Measurements from ENCODE around the gene TUBB4A. TPM values are rescaled to one million over a fixed set of nuclear protein-coding genes. Genes with fewer than 3 reads are reported as not detected.
A peak's percentile ranks its signal among the peaks of the same experiment; 100 is the strongest.

The TUBB4A gene
- total RNA-seq, 1 donor from 2014 or later = 1.7 TPM

DNA sequence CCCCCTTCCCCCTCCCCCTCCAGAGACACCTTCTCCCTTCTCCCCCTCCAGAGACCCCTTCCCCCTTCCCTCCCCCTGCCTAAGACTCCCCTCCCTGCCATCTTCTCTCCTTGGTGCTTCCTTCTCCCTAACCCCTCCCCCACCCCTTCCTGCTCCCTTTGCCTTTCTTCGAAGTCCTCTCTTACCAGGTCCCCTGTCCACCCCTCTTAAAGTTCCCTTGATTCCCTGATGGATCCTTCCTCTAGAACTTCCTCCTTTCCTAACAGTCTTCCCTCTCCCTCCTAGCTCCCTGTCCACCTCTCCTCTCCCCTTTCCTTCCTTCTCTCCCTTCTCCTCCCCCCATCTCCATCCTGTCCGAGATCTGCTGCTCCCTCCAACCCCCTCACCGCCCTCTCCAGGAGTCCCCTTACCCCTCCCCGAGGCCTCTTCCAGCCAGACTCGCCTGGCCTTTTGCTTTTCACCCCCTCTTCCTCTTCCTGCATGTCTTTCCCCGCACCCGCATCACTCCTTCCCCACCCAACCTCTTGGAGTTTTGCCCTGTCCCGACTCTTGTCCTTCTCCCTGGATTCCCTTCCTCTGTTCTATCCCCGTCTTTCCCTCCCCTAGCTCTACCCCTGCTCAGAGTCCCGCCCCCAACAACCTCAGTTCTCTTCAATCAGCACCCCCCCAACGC is 31.8 kb upstream of the TUBB4A start:
- no peak overlapping the region for H3K27ac Mint-ChIP-seq (ENCODE audit: unreplicated experiment)
- H2AFZ ChIP-seq (ENCODE audit: low read depth, low read length) = no peak overlapping the region
- H3K36me3 Mint-ChIP-seq (ENCODE audit: low read depth, unreplicated experiment) = no peaks in the 10 kb centered on the region
- peaks cover 16% of the 10 kb centered on the region for H3K9me3 Mint-ChIP-seq (ENCODE audit: unreplicated experiment)
- H3K4me1 ChIP-seq (ENCODE audit: insufficient read depth, low read length) = peaks cover 11% of the 10 kb centered on the region
- H3K4me3 ChIP-seq (ENCODE audit: insufficient read depth, low read depth, low read length) = no peak overlapping the region
- H3K27me3 ChIP-seq (ENCODE audit: insufficient read depth, low read length) = peaks cover 9% of the 10 kb centered on the region
- no peaks in the 10 kb centered on the region for H3K36me3 ChIP-seq (ENCODE audit: insufficient read depth, low read length)
- H3K27me3 Mint-ChIP-seq (ENCODE audit: low read depth, unreplicated experiment) = peaks cover 30% of the 10 kb centered on the region
- H3K9me3 ChIP-seq (ENCODE audit: insufficient read depth, low read depth, low read length) = peaks cover 5% of the 10 kb centered on the region
- FAIRE-seq (no peak), DNase-seq (ENCODE audit: low read depth) (no peak)
- TF ChIP-seq EZH2 (IDR thresholded peaks at IDR 0.05; ENCODE audit: insufficient read depth, low read length) = no peak
- TF ChIP-seq, protein P1, sequence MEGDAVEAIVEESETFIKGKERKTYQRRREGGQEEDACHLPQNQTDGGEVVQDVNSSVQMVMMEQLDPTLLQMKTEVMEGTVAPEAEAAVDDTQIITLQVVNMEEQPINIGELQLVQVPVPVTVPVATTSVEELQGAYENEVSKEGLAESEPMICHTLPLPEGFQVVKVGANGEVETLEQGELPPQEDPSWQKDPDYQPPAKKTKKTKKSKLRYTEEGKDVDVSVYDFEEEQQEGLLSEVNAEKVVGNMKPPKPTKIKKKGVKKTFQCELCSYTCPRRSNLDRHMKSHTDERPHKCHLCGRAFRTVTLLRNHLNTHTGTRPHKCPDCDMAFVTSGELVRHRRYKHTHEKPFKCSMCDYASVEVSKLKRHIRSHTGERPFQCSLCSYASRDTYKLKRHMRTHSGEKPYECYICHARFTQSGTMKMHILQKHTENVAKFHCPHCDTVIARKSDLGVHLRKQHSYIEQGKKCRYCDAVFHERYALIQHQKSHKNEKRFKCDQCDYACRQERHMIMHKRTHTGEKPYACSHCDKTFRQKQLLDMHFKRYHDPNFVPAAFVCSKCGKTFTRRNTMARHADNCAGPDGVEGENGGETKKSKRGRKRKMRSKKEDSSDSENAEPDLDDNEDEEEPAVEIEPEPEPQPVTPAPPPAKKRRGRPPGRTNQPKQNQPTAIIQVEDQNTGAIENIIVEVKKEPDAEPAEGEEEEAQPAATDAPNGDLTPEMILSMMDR (IDR thresholded peaks at IDR 0.05; ENCODE audit: insufficient read depth, low read depth, low read length) = no peak
- H3K27ac ChIP-seq (ENCODE audit: low read depth, low read length) = no peak overlapping the region
- H4K20me1 ChIP-seq (ENCODE audit: insufficient read depth, low read length) = peaks cover 7% of the 10 kb centered on the region
- H3K4me2 ChIP-seq (ENCODE audit: low read length) = peak overlapping the region; percentile 15
- no peaks in the 10 kb centered on the region for H3K4me1 Mint-ChIP-seq (ENCODE audit: low read depth, unreplicated experiment)
- H3K4me3 Mint-ChIP-seq (ENCODE audit: unreplicated experiment) = no peak overlapping the region
- no peaks in the 10 kb centered on the region for H3K79me2 ChIP-seq (ENCODE audit: insufficient read depth, low read length)
- no peak overlapping the region for H3K9ac ChIP-seq (ENCODE audit: low read length)

DNA sequence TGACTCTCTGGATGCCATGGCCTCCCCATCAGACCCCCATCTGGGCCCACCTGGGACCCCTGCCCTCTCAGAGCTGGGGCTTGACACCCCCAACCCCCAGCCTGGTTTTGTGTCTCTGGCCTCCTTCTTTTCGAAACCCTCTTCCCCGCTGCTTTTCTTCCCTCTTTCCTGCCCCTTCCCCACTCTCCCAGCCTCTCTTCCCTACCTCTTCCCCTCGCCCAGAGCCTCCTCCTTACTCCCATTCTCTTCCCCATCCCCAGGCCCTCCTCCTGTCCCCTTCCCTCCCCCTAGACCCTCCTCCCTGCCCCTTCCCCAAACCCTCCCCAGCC is 30.9 kb upstream of the TUBB4A start:
- Mint-ChIP-seq H3K9me3 (ENCODE audit: unreplicated experiment) (peaks cover 16% of the 10 kb centered on the region), H3K36me3 (ENCODE audit: low read depth, unreplicated experiment) (no peaks in the 10 kb centered on the region), H3K4me3 (ENCODE audit: unreplicated experiment) (no peak overlapping the region), H3K4me1 (ENCODE audit: low read depth, unreplicated experiment) (no peaks in the 10 kb centered on the region), H3K27me3 (ENCODE audit: low read depth, unreplicated experiment) (peaks cover 30% of the 10 kb centered on the region), H3K27ac (ENCODE audit: unreplicated experiment) (peak overlapping the region; percentile 18)
- Histone ChIP-seq H2AFZ (ENCODE audit: low read depth, low read length) (no peak overlapping the region), H3K27ac (ENCODE audit: low read depth, low read length) (no peak overlapping the region), H3K4me3 (ENCODE audit: insufficient read depth, low read depth, low read length) (no peak overlapping the region), H3K4me2 (ENCODE audit: low read length) (peak overlapping the region; percentile 100), H3K27me3 (ENCODE audit: insufficient read depth, low read length) (peaks cover 9% of the 10 kb centered on the region), H3K9me3 (ENCODE audit: insufficient read depth, low read depth, low read length) (peaks cover 5% of the 10 kb centered on the region), H4K20me1 (ENCODE audit: insufficient read depth, low read length) (peaks cover 7% of the 10 kb centered on the region), H3K79me2 (ENCODE audit: insufficient read depth, low read length) (no peaks in the 10 kb centered on the region), H3K4me1 (ENCODE audit: insufficient read depth, low read length) (peaks cover 11% of the 10 kb centered on the region), H3K36me3 (ENCODE audit: insufficient read depth, low read length) (no peaks in the 10 kb centered on the region), H3K9ac (ENCODE audit: low read length) (no peak overlapping the region)
- TF ChIP-seq EZH2 (IDR thresholded peaks at IDR 0.05; ENCODE audit: insufficient read depth, low read length) = no peak
- TF ChIP-seq, protein P1 (IDR thresholded peaks at IDR 0.05; ENCODE audit: insufficient read depth, low read depth, low read length) = no peak
- DNase-seq (ENCODE audit: low read depth) = no peak
- FAIRE-seq = no peak

DNA sequence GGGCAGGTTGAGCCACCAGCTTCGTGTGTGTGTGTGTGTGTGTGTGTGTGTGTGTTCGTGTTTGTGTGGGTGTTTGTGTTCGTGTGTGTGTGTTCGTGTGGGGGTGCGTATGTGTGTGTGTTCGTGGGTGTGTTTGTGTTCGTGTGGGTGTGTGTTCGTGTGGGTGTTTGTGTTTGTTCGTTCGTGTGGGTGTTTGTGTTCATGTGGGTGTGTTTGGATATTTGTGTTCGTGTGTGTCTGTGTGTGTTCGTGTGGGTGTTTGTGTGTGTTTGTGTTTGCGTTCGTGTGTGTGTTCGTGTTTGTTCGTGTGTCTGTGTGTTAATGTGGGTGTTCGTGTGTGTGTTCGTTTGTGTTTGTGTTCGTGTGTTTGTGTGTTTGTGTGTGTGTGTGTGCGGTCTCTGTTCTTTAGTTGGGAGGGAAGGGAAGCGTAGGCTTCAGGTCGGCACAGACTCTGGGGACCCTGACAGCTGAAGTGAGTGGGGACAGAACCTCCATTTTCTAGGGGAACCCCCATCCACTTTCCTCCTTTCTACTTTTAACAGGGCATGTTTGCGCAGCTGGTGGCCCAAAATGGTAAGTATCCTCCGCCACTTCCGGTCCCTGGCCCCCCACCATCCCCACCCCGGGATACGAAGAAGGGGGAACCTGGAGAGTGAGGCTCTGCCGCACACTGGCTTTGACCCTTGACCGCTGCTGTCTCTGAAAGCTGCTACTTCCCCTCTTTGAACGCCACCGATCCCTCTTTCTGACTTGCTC is 30.3 kb upstream of the TUBB4A start:
- H3K9me3 Mint-ChIP-seq (ENCODE audit: unreplicated experiment) = peaks cover 16% of the 10 kb centered on the region
- no peak for DNase-seq (ENCODE audit: low read depth)
- Histone ChIP-seq H3K4me2 (ENCODE audit: low read length) (peak overlapping the region; percentile 100), H3K4me1 (ENCODE audit: insufficient read depth, low read length) (peaks cover 11% of the 10 kb centered on the region), H3K27me3 (ENCODE audit: insufficient read depth, low read length) (peaks cover 9% of the 10 kb centered on the region), H3K4me3 (ENCODE audit: insufficient read depth, low read depth, low read length) (peak overlapping the region; percentile 87), H4K20me1 (ENCODE audit: insufficient read depth, low read length) (peaks cover 7% of the 10 kb centered on the region), H3K36me3 (ENCODE audit: insufficient read depth, low read length) (no peaks in the 10 kb centered on the region), H3K27ac (ENCODE audit: low read depth, low read length) (no peak overlapping the region), H3K9ac (ENCODE audit: low read length) (peak overlapping the region; percentile 94), H3K79me2 (ENCODE audit: insufficient read depth, low read length) (no peaks in the 10 kb centered on the region), H3K9me3 (ENCODE audit: insufficient read depth, low read depth, low read length) (peaks cover 5% of the 10 kb centered on the region), H2AFZ (ENCODE audit: low read depth, low read length) (no peak overlapping the region)
- H3K27me3 Mint-ChIP-seq (ENCODE audit: low read depth, unreplicated experiment) = peaks cover 31% of the 10 kb centered on the region
- TF ChIP-seq, protein P1 (IDR thresholded peaks at IDR 0.05; ENCODE audit: insufficient read depth, low read depth, low read length) = no peak
- no peak for TF ChIP-seq EZH2 (IDR thresholded peaks at IDR 0.05; ENCODE audit: insufficient read depth, low read length)
- no peak overlapping the region for H3K27ac Mint-ChIP-seq (ENCODE audit: unreplicated experiment)
- H3K4me1 Mint-ChIP-seq (ENCODE audit: low read depth, unreplicated experiment) = no peaks in the 10 kb centered on the region
- no peaks in the 10 kb centered on the region for H3K36me3 Mint-ChIP-seq (ENCODE audit: low read depth, unreplicated experiment)
- no peak overlapping the region for H3K4me3 Mint-ChIP-seq (ENCODE audit: unreplicated experiment)
- FAIRE-seq = no peak
